Effector CD4-positive, alpha-beta T cell (primary cell): ENCODE data around the gene DGKD.

ENCODE experiments used
- DNase-seq: peaks from one replicate; pipeline ENCODE4 v3.0.0-alpha.2; 2020

DGKD gene

DNA sequence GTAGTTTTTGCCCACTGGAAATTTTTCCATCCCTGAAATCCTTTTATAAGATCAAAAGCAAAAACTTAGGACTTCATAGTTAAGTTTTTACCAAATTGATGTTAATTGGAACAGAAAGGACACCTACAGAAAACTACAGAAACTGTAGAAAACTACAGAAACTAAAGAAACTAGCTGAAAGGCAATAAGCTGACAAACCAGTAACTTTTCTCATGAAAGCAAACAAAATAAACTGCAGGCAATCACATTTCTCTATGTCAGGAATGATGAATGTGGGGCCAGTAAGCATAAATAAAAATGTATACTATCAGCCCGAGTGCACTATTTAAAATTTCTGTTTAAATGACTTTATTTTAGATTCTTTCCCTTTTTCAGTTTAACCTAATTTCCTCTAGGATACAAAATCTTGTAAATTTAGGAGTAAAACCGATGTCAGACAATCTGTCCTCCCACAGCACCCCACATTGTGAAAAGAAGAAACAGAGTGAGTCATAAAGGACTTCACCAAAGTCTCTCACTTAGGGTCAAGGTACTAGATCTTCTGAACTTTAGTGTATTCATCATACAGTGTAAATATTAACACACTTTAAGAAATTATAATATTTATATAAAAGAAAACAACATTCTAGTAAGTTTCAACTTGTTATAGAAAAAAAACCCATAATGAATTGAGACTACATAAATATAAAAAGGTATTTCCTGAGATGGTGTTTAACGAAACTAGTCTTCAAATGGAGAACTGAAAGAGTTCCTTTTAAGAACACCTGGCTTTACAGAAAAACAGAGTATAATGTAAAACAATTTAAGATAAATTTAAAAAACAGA lies 165.7 kb downstream of the DGKD start:
- DNase-seq: no peak
